NB4 (cell line): ENCODE measurements around the gene BIVM.

Experiments used
- CTCF ChIP-seq: IDR thresholded peaks from one replicate; pipeline ENCODE4 v1.5.1; 2012; ENCODE audit warnings: low read depth, low read length
- MYC ChIP-seq: IDR thresholded peaks from 2 replicates; pipeline ENCODE4 v1.6.1; 2011; ENCODE audit warnings: low read depth, low read length
- POLR2A ChIP-seq: IDR thresholded peaks from 2 replicates; pipeline ENCODE4 v1.6.1; 2011; ENCODE audit warnings: mild to moderate bottlenecking; ENCODE audit not compliant: insufficient read length; ENCODE audit errors: extremely low read depth

GRCh38 chr13:102816708-102817107 is 17.8 kb downstream of the BIVM start:
- TF ChIP-seq CTCF (no peak), POLR2A (no peak), MYC (no peak)
